ENCODE data around the gene CD33.

The CD33 gene

DNA sequence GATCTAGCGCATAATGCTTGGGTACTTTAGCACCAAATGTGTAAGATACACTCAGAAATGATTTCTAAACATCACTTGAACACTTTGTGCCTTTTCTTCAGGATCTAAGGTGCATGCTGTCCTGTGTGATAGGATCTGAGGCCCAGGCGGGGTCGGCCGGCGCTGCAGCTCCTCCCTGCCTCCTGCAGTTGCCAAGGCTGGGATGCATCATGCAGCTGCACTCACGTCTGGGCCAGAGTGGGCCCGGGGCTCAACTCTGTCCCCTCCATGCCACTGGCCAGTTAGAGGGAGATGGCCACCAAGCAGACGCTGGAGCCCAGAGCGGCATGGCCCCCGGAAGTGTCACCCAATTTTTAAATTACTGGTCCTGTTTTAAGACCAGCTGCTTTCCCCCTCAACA, 29.3 kb upstream of the CD33 start:
- ChIA-PET POLR2A (ENCODE audit: low non-redundant PET) (no interaction called here), CTCF (interaction anchor here (1.6 kb wide), 1 partner anchor 64 kb away, joined by 5 read pairs; no protein-coding TSS in a partner anchor)
- TF ChIP-seq, protein P1, sequence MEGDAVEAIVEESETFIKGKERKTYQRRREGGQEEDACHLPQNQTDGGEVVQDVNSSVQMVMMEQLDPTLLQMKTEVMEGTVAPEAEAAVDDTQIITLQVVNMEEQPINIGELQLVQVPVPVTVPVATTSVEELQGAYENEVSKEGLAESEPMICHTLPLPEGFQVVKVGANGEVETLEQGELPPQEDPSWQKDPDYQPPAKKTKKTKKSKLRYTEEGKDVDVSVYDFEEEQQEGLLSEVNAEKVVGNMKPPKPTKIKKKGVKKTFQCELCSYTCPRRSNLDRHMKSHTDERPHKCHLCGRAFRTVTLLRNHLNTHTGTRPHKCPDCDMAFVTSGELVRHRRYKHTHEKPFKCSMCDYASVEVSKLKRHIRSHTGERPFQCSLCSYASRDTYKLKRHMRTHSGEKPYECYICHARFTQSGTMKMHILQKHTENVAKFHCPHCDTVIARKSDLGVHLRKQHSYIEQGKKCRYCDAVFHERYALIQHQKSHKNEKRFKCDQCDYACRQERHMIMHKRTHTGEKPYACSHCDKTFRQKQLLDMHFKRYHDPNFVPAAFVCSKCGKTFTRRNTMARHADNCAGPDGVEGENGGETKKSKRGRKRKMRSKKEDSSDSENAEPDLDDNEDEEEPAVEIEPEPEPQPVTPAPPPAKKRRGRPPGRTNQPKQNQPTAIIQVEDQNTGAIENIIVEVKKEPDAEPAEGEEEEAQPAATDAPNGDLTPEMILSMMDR (conservative IDR thresholded peaks at IDR 0.05; ENCODE audit: low read depth): no peak
- no peak overlapping the region for H3K27ac ChIP-seq
- no peak for DNase-seq (ENCODE audit: low spot score)

DNA sequence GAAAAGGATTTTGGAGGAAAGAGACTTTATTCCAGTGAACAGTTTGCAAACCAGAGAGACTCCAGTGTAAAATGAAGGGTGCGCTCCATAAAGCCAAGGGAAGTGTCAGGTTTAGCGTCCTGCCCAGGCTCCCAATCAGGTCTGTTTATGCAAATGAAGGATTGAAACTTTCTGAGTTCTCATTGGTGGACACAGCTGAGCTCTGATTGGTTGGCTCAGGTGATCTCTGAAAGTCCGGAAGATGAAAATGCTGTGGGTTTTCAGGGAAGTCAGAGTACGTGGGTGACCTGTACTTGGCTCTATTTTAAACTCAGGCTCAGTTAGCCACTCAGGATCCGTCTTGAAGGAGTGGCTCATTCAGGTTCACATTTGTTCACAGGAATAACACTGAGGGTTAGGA, 28.7 kb upstream of the CD33 start:
- POLR2A ChIA-PET (ENCODE audit: low non-redundant PET): no interaction called here
- DNase-seq (ENCODE audit: low spot score): no peak
- TF ChIP-seq, protein P1 (conservative IDR thresholded peaks at IDR 0.05; ENCODE audit: low read depth): no peak
- H3K27ac ChIP-seq: no peak overlapping the region
- CTCF ChIA-PET: interaction anchor here (1.6 kb wide), 1 partner anchor 63 kb away, joined by 5 read pairs; no protein-coding TSS in a partner anchor

DNA sequence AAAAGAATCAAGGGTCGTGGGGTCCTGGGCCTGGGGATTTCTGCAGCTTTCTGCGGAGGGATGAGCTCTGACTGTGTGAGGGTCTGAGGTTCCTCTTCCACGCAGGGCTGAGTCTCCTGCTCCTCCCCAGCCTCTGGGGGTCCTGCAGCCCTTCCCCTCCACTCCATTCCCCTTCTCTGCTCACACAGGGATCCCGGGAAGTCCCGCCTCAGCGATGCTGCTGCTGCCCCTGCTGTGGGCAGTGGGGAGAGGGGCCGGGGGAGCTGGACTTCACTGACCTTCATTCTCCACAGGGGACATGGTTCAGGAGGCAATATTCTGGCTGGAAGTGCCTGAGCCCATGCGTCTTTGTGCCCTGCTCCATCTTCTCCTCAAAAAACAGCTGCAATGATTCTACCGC, 26.2 kb upstream of the CD33 start:
- TF ChIP-seq, protein P1 (conservative IDR thresholded peaks at IDR 0.05; ENCODE audit: low read depth): no peak
- H3K27ac ChIP-seq: no peak overlapping the region
- DNase-seq (ENCODE audit: low spot score): no peak
- ChIA-PET POLR2A (ENCODE audit: low non-redundant PET) (no interaction called here), CTCF (interaction anchor here (0.6 kb wide), 1 partner anchor 60 kb away, joined by 3 read pairs; no protein-coding TSS in a partner anchor)

DNA sequence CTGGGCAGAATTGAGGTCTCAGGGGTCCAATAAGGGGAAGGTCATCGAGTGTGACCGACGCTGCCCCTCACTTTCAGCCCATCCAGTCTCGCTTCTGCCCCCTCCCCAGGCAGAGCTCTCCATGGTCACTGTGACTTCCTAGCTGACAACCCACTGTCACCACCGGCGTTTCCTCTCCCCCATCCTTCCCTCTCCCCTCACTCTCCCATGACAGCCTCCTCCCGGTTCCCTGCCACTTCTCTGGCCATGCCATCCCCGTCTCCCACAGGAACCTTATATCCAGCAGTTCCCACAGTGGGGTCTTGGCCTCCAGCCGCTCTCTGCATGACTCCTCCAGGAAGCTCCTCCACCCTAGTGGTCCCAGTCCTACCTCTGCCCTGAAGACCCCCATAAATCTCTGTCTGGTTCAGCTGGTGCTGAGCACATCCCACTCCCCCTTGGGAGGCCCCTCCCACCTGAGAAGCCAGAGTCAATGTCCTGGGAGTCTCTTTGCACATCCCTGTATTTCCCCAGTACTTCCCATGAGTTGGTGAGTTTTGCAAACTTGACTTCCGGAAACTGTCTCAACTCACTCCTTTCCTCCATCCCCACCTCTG, 24.7 kb upstream of the CD33 start:
- ChIA-PET CTCF (no interaction called here), POLR2A (ENCODE audit: low non-redundant PET) (no interaction called here)
- H3K27ac ChIP-seq: no peak overlapping the region
- TF ChIP-seq, protein P1 (conservative IDR thresholded peaks at IDR 0.05; ENCODE audit: low read depth): no peak
- no peak for DNase-seq (ENCODE audit: low spot score)

DNA sequence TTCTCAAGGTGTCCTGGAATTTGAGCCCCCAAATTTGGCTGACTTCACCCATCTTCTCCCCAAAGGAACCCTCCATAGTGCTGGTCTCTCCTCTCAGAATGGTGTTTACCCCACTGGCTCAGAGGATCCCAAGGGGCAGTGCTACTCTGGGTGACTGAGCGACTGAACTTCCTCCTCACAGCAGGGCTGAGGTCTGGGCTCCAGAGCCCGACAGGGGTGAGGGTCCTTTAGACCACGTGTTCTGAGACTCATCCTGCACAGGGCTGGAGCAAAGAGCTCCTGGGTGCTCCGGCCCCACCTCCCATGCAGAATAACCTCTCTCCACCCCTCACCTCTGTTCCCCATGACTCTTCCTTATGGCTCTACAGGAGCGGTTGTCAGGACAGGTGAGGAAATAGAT, 23.2 kb upstream of the CD33 start:
- ChIA-PET CTCF (no interaction called here), POLR2A (ENCODE audit: low non-redundant PET) (no interaction called here)
- no peak overlapping the region for H3K27ac ChIP-seq
- TF ChIP-seq, protein P1 (conservative IDR thresholded peaks at IDR 0.05; ENCODE audit: low read depth): no peak
- no peak for DNase-seq (ENCODE audit: low spot score)

DNA sequence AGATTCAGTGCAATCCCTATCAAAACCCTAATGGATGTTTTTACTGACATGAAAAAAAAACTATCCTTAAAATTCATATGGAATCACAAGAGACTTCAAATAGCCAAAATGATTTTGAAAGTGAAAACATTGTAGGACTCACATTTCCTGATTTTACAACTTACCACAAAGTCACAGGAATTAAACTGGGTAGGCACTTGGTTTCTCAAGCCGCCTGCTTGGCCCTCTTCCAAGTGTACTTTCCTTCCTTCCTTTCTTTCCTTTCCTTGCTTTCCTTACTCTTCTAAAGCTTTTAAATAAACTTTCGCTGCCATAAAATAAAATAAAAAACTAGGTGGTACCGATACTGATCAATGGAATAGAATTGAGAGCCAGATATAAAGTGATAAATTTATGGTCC, 21.0 kb upstream of the CD33 start:
- TF ChIP-seq, protein P1 (conservative IDR thresholded peaks at IDR 0.05; ENCODE audit: low read depth): no peak
- ChIA-PET CTCF (no interaction called here), POLR2A (ENCODE audit: low non-redundant PET) (no interaction called here)
- no peak for DNase-seq (ENCODE audit: low spot score)
- no peak overlapping the region for H3K27ac ChIP-seq

All from RWPE1 (cell line).